PC-9 (cell line): ENCODE measurements around the gene LIN7C. TPM values are rescaled to one million over a fixed set of nuclear protein-coding genes. Genes with fewer than 3 reads are reported as not detected.

Experiments
- BruUV-seq: library from RNA; stranded (reverse); fragments of 400-500 nt; replicated peaks from 2 replicates; lab custom pipeline; 2021; lab: Mats Ljungman, UMichigan
- CTCF ChIA-PET: fragments of 300-600 bp; sonication (Branson Sonifier 250); formaldehyde crosslinking; loops from one replicate; lab custom pipeline; 2022; ENCODE audit warnings: antibody characterized with exemption; lab: Charles Lee
- POLR2A ChIA-PET: fragments of 300-600 bp; sonication (Branson Sonifier 250); formaldehyde crosslinking; loops from one replicate; lab custom pipeline; 2022; ENCODE audit warnings: antibody characterized with exemption; ENCODE audit not compliant: unreplicated experiment; lab: Charles Lee
- DNase-seq, 2 experiments: peaks; one replicate each; pipeline versions ENCODE4 v3.0.0 to v3.0.0-alpha.2; 2015 to 2022; ENCODE audit warnings: mixed read lengths in 1 of 2
- H2AFZ ChIP-seq: fragments of 200-600 bp; sonication (generic); 2 replicates; pipeline ENCODE4 v1.8.1; 2017; ENCODE audit warnings: antibody characterized with exemption
- H3F3A ChIP-seq: fragments of 200-600 bp; sonication (generic); 2 replicates; pipeline ENCODE4 v1.8.1; 2017; ENCODE audit warnings: antibody characterized with exemption, mild to moderate bottlenecking, low read depth; ENCODE audit not compliant: insufficient read depth
- H3K27ac ChIP-seq: fragments of 200-600 bp; sonication (generic); 2 replicates; pipeline ENCODE4 v1.6.1; 2016; ENCODE audit warnings: mixed run types
- H3K27me3 ChIP-seq: fragments of 200-600 bp; sonication (generic); 2 replicates; pipeline ENCODE4 v1.6.1; 2016; ENCODE audit warnings: low read depth, mixed run types; ENCODE audit not compliant: insufficient read depth
- H3K36me3 ChIP-seq: fragments of 200-600 bp; sonication (generic); 2 replicates; pipeline ENCODE4 v1.6.1; 2016; ENCODE audit warnings: low read depth, mixed run types
- H3K4me1 ChIP-seq: fragments of 200-600 bp; sonication (generic); replicated peaks from 2 replicates; pipeline ENCODE4 v1.6.1; 2016; ENCODE audit warnings: mixed run types; ENCODE audit not compliant: insufficient read depth
- H3K4me2 ChIP-seq: fragments of 200-600 bp; sonication (generic); 2 replicates; pipeline ENCODE4 v1.6.1; 2017; ENCODE audit warnings: mixed run types
- H3K4me3 ChIP-seq: fragments of 200-600 bp; sonication (generic); 2 replicates; pipeline ENCODE4 v1.6.1; 2016; ENCODE audit warnings: mixed run types
- H3K79me2 ChIP-seq: fragments of 200-600 bp; sonication (generic); 2 replicates; pipeline ENCODE4 v1.6.1; 2017; ENCODE audit warnings: low read depth, mixed run types
- H3K9me2 ChIP-seq: fragments of 200-600 bp; sonication (generic); 2 replicates; pipeline ENCODE4 v1.8.1; 2017; ENCODE audit warnings: mild to moderate bottlenecking; ENCODE audit not compliant: insufficient read depth
- H3K9me3 ChIP-seq: fragments of 200-600 bp; sonication (generic); 2 replicates; pipeline ENCODE4 v1.8.1; 2016; ENCODE audit warnings: low read depth; ENCODE audit not compliant: insufficient read depth
- H4K20me1 ChIP-seq: fragments of 200-600 bp; sonication (generic); 2 replicates; pipeline ENCODE4 v1.8.1; 2017; ENCODE audit not compliant: insufficient read depth
- EZH2 ChIP-seq: fragments of 200-600 bp; sonication (generic); IDR thresholded peaks from 2 replicates; pipeline ENCODE4 v1.8.0; 2017; ENCODE audit warnings: antibody characterized with exemption, low read depth
- intact Hi-C: fragments of 100-400 bp; cut with micrococcal nuclease; formaldehyde crosslinking; loops from one replicate; pipeline ENCODE4 v1.10.0; 2022; ENCODE audit not compliant: unreplicated experiment
- total RNA-seq: library from RNA; stranded (reverse); gene quantifications from 2 replicates; pipeline ENCODE4 v1.2.3, GENCODE V29; 2021
- TF ChIP-seq, protein P1 (sequence below): fragments of 200-600 bp; sonication (generic); conservative IDR thresholded peaks from 2 replicates; pipeline ENCODE4 v1.6.1; 2017; ENCODE audit warnings: mixed run types, antibody characterized with exemption, mild to moderate bottlenecking, moderate library complexity

The LIN7C gene
- total RNA-seq, 1 experiment from 2014 or later = 30.6 TPM

GRCh38 chr11:27514076-27514475 lies 7.5 kb upstream of the LIN7C start:
- Histone ChIP-seq H3K79me2 (no peaks in the 10 kb centered on the region), H3K4me2 (no peak overlapping the region), H3K36me3 (no peaks in the 10 kb centered on the region), H3K9me3 (no peaks in the 10 kb centered on the region), H3F3A (no peaks in the 10 kb centered on the region), H2AFZ (no peak overlapping the region), H3K9me2 (no peaks in the 10 kb centered on the region), H3K27ac (no peak overlapping the region), H3K4me3 (no peak overlapping the region), H3K27me3 (no peaks in the 10 kb centered on the region), H4K20me1 (no peaks in the 10 kb centered on the region), H3K4me1 (no peaks in the 10 kb centered on the region)
- ChIA-PET POLR2A (no interaction called here), CTCF (no interaction called here)
- no TSS peak for BruUV-seq
- DNase-seq = no peak
- TF ChIP-seq, protein P1, sequence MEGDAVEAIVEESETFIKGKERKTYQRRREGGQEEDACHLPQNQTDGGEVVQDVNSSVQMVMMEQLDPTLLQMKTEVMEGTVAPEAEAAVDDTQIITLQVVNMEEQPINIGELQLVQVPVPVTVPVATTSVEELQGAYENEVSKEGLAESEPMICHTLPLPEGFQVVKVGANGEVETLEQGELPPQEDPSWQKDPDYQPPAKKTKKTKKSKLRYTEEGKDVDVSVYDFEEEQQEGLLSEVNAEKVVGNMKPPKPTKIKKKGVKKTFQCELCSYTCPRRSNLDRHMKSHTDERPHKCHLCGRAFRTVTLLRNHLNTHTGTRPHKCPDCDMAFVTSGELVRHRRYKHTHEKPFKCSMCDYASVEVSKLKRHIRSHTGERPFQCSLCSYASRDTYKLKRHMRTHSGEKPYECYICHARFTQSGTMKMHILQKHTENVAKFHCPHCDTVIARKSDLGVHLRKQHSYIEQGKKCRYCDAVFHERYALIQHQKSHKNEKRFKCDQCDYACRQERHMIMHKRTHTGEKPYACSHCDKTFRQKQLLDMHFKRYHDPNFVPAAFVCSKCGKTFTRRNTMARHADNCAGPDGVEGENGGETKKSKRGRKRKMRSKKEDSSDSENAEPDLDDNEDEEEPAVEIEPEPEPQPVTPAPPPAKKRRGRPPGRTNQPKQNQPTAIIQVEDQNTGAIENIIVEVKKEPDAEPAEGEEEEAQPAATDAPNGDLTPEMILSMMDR = no peak
- TF ChIP-seq EZH2 = no peak
- intact Hi-C loops = no loop called here

DNA sequence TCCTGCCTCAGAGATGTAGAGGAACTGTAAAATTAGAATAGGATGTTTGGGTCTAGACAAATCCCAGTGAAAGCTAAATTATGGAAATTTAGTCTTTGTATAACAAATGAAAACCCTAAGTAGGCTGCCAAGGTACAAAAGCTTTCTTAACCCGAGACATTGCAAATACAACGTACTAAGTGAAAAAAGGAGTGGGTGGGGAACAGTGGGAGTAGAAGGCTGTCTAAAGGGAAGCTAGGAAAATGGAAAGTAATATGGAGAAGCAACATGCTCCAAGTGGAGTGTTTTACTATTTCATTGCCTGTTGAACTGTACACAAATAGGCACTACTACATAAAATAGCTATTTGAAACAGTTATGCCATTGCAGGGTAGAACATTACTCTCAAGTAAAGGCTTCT lies 6.8 kb upstream of the LIN7C start:
- Histone ChIP-seq H3K36me3 (no peaks in the 10 kb centered on the region), H4K20me1 (no peaks in the 10 kb centered on the region), H3K4me3 (no peak overlapping the region), H3K9me3 (no peaks in the 10 kb centered on the region), H3K4me2 (no peak overlapping the region), H2AFZ (no peak overlapping the region), H3K79me2 (no peaks in the 10 kb centered on the region), H3K27me3 (no peaks in the 10 kb centered on the region), H3K9me2 (no peaks in the 10 kb centered on the region), H3K27ac (no peak overlapping the region), H3K4me1 (no peaks in the 10 kb centered on the region), H3F3A (no peaks in the 10 kb centered on the region)
- CTCF ChIA-PET = no interaction called here
- POLR2A ChIA-PET = no interaction called here
- TF ChIP-seq EZH2 = no peak
- TF ChIP-seq, protein P1 = no peak
- intact Hi-C loops = no loop called here
- BruUV-seq = no TSS peak
- DNase-seq = no peak

DNA sequence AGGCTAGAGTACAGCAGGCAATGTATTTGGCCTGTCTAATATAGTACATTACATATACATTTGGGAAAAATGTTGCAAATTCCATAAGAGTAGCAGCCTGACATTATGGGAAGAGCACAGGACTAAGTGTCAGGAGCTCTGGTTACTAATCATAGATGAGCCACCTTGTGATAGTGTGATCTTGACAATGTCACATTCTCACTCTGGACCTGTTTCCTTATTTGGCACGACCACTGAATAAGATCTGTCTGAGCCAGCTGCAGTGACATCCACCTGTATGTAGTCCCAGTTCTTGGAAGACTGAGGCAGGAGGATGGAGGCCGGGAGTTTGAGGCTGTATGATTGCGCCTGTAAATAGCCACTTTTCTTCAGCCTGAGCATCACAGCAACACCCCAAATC lies 5.7 kb upstream of the LIN7C start:
- TF ChIP-seq EZH2 = no peak
- TF ChIP-seq, protein P1 = no peak
- no peaks in the 10 kb centered on the region for H3K27me3 ChIP-seq
- no peaks in the 10 kb centered on the region for H3K9me3 ChIP-seq
- BruUV-seq = no TSS peak
- ChIA-PET CTCF (no interaction called here), POLR2A (interaction anchor here (0.7 kb wide), 1 partner anchor 1421 kb away, joined by 6 read pairs; no protein-coding TSS in a partner anchor)
- H3K4me2 ChIP-seq = no peak overlapping the region
- no peak overlapping the region for H3K4me3 ChIP-seq
- no peak overlapping the region for H3K27ac ChIP-seq
- intact Hi-C loops = no loop called here
- no peak for DNase-seq
- no peaks in the 10 kb centered on the region for H4K20me1 ChIP-seq
- H3K79me2 ChIP-seq = peaks cover 6% of the 10 kb centered on the region; the same call in 1 of the 2 replicates
- H3K36me3 ChIP-seq = no peaks in the 10 kb centered on the region
- no peaks in the 10 kb centered on the region for H3F3A ChIP-seq
- no peaks in the 10 kb centered on the region; the same call in 1 of the 2 replicates for H3K4me1 ChIP-seq
- H3K9me2 ChIP-seq = no peaks in the 10 kb centered on the region
- no peak overlapping the region for H2AFZ ChIP-seq
